Skin epidermis (tissue), 12 donors: Measurements from ENCODE around the gene ZBTB7C.

Experiments used
- H3K27ac ChIP-seq, 21 experiments: fragments of 200-600 bp; sonication (generic) in 11 of 21; one replicate each; pipeline ENCODE4 v1.5.0; 2020; ENCODE audit warnings: mild to moderate bottlenecking in 3 of 21, inconsistent platforms in 2 of 21, moderate library complexity in 2 of 21
- H3K4me3 ChIP-seq, 7 experiments: fragments of 200-600 bp; sonication (generic) in 2 of 7; one replicate each; pipeline ENCODE4 v1.5.0; 2020; ENCODE audit warnings: inconsistent platforms in 2 of 7, mild to moderate bottlenecking in 2 of 7, moderate library complexity in 1 of 7

Gene ZBTB7C

GRCh38 chr18:48419277-48420022 lies 10.3 kb upstream of the ZBTB7C start:
- peak overlapping the region in 1 of 21 experiments; percentile 13 for H3K27ac ChIP-seq
- no peak overlapping the region for H3K4me3 ChIP-seq

GRCh38 chr18:48418539-48419276 lies 9.5 kb upstream of the ZBTB7C start:
- no peak overlapping the region for H3K4me3 ChIP-seq
- peak overlapping the region in 1 of 21 experiments; percentile 13 for H3K27ac ChIP-seq

- Histone ChIP-seq H3K4me3 (no peak overlapping the region), H3K27ac (no peak overlapping the region)
Observed at GRCh38 chr18:48417985-48418384, 8.8 kb upstream of the ZBTB7C start.

GRCh38 chr18:48413342-48413741 lies 4.2 kb upstream of the ZBTB7C start:
- Histone ChIP-seq H3K27ac (no peak overlapping the region), H3K4me3 (no peak overlapping the region)

- no peak overlapping the region for H3K27ac ChIP-seq
- H3K4me3 ChIP-seq = no peak overlapping the region
Observed at GRCh38 chr18:48412339-48412929, 3.3 kb upstream of the ZBTB7C start.

GRCh38 chr18:48410095-48410920 lies 1.1 kb upstream of the ZBTB7C start:
- Histone ChIP-seq H3K27ac (peak overlapping the region in 17 of 21 experiments; percentile 16 to 84 (median 57)), H3K4me3 (peak overlapping the region; percentile 61 to 81 (median 77))

- peak overlapping the region; percentile 61 to 81 (median 77) for H3K4me3 ChIP-seq
- H3K27ac ChIP-seq = peak overlapping the region in 17 of 21 experiments; percentile 16 to 84 (median 57)
Observed at GRCh38 chr18:48409591-48410094, 460 bp upstream of the ZBTB7C start.

GRCh38 chr18:48408111-48408726 lies 964 bp downstream of the ZBTB7C start:
- H3K4me3 ChIP-seq = peak overlapping the region; percentile 61 to 81 (median 77)
- peak overlapping the region in 8 of 21 experiments; percentile 23 to 81 (median 36) for H3K27ac ChIP-seq

DNA sequence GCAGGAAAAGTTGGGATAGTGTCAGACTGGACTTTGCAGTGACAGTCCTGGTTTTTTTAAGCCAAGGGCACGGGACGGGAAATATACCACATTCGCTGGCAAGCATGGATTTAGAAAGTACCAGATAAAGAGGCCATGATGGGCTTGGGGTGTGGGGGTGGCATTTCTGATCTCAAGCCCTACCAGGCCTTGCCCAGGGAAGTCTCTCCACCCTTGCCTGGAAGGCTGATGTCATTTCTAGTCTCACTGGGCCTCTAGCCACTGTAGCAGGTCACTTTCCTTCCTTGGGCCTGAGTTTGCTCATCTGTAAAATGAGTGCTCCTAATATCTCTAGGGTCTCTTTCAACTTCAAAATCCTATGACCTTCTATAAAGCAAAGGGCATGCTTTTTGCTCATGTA lies 1.8 kb downstream of the ZBTB7C start:
- H3K27ac ChIP-seq = peak overlapping the region in 2 of 21 experiments; percentile 24 to 63
- no peak overlapping the region for H3K4me3 ChIP-seq

DNA sequence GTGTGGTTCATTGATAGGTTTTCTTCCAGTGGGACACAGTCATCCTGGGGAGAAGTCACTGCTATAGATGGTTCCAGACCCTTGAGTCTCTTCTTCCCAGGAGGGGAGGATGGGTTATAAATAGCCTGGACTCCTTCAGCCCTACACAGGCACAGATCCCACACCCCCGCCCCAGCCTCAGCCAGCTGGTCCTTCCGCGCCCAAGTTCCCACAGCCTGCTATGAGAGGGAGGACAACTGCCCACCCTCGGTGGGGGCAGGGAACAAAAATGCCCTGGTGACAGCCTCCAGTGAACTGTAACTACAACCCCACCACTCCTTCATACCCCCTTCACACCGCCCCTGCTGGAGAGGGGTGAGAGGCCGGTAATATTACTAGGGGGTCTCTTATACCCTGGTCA lies 3.2 kb downstream of the ZBTB7C start:
- Histone ChIP-seq H3K27ac (no peak overlapping the region), H3K4me3 (no peak overlapping the region)

DNA sequence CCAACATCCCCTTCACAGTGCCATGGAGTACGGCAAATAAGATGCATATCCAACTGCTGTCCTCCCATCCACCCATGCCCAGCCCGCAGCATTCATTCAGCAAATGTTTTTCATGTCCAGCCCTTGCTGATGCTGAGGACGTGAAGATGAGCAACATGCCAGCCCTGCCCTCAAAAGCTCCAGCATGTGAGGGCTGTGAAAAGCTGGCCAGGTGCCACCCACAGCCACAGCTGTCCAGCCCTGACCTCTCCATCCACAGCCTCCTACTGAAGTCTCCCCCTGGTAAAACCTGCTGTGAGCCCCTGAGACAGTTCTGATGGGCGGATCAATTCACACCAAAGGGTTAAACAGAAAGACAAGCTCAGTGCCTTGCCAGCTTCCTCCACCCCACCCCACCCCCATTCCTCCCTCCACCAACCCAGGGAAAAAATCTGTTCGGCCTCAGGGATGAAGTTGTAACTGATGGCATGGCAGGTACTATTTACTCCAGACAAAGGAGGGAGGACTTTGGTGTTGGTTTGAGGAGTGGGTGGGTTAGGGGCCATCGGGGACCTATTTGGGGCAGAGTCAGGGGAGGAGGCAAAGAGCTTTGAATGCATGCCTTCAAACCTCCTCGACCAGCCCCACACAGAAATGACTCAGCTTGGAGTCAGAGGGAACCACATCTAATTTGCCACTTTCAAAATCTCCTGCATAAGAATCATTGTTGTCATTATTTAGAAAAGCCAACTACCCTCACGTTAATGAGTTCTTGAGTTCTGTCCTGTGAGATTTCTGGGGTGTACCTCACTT lies 4.3 kb downstream of the ZBTB7C start:
- H3K27ac ChIP-seq = no peak overlapping the region
- no peak overlapping the region for H3K4me3 ChIP-seq

GRCh38 chr18:48402953-48403352 lies 6.2 kb downstream of the ZBTB7C start:
- Histone ChIP-seq H3K4me3 (no peak overlapping the region), H3K27ac (no peak overlapping the region)

GRCh38 chr18:48399303-48400075 lies 9.7 kb downstream of the ZBTB7C start:
- Histone ChIP-seq H3K27ac (no peak overlapping the region), H3K4me3 (no peak overlapping the region)

DNA sequence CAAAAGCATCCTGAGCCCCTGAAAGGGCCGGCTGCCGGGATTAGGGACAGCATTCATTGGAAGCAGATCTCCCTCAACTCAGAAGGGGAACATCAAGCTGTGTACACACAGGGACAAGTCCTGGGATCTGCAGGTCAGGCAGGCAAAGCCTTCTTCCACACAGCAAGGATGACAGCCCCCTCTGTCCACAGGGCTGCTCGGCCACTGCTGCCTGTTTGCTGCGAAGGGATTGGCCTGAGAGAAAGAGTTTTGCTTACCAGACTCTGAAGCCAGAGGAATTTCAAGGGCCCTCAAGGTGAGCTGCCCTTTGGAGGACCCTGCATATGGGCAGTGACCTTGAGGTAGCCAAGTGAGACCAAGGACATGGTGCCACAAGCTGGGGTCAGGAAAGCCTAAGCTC lies 11.1 kb downstream of the ZBTB7C start:
- H3K27ac ChIP-seq = no peak overlapping the region
- no peak overlapping the region for H3K4me3 ChIP-seq

GRCh38 chr18:48397021-48397420 lies 12.2 kb downstream of the ZBTB7C start:
- no peak overlapping the region for H3K27ac ChIP-seq

GRCh38 chr18:48396561-48396960 lies 12.6 kb downstream of the ZBTB7C start:
- Histone ChIP-seq H3K27ac (no peak overlapping the region), H3K4me3 (no peak overlapping the region)

More at GRCh38 chr18:48397021-48397420, 12.2 kb downstream of the ZBTB7C start:
- no peak overlapping the region for H3K4me3 ChIP-seq

DNA sequence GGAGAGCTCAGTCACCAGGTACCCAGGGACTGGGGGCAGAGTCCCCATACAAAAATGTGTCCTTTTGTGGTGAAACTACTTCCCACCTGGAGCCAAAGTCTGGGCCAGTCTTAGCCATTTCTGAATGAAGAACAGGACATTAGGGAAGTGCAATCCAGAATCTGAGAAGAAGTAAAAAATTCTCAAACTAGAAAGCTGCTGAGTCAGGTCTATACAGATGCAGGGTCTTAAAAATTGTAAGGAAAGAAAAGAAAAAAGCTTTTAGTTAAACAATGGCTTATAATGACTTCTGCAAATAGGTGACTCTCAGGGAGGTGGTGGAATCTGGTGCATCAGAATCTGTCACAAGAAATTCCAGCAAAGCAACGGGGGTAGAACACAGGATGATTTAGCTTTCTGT lies 13.5 kb downstream of the ZBTB7C start:
- Histone ChIP-seq H3K27ac (no peak overlapping the region), H3K4me3 (no peak overlapping the region)

GRCh38 chr18:48394176-48394575 lies 15.0 kb downstream of the ZBTB7C start:
- Histone ChIP-seq H3K4me3 (no peak overlapping the region), H3K27ac (no peak overlapping the region)
